HG03097 (cell line): ENCODE measurements around the gene ATP1A4.

ENCODE experiments used
- ATAC-seq: cut with Tn5 transposase; IDR thresholded peaks from one replicate; pipeline ENCODE4 v1.9.1; 2021; ENCODE audit not compliant: unreplicated experiment, low FRiP score

The ATP1A4 gene

GRCh38 chr1:160139840-160140239 lies 11.6 kb upstream of the ATP1A4 start:
- ATAC-seq = no peak

GRCh38 chr1:160143695-160144094 lies 7.7 kb upstream of the ATP1A4 start:
- no peak for ATAC-seq

GRCh38 chr1:160144921-160145320 lies 6.5 kb upstream of the ATP1A4 start:
- ATAC-seq = no peak

GRCh38 chr1:160146107-160146506 lies 5.3 kb upstream of the ATP1A4 start:
- no peak for ATAC-seq

- ATAC-seq = no peak
Observed at GRCh38 chr1:160148121-160148520, 3.3 kb upstream of the ATP1A4 start.

GRCh38 chr1:160149233-160149632 lies 2.2 kb upstream of the ATP1A4 start:
- ATAC-seq = no peak

- no peak for ATAC-seq
Observed at GRCh38 chr1:160149716-160150115, 1.7 kb upstream of the ATP1A4 start.

GRCh38 chr1:160154790-160155189 lies 3.4 kb downstream of the ATP1A4 start:
- ATAC-seq = no peak

- ATAC-seq = no peak
Observed at GRCh38 chr1:160156361-160156760, 5.0 kb downstream of the ATP1A4 start.

- ATAC-seq = no peak
Observed at GRCh38 chr1:160157174-160157573, 5.8 kb downstream of the ATP1A4 start.

GRCh38 chr1:160158031-160158430 lies 6.6 kb downstream of the ATP1A4 start:
- ATAC-seq = no peak

- ATAC-seq = no peak
Observed at GRCh38 chr1:160158534-160158933, 7.1 kb downstream of the ATP1A4 start.

GRCh38 chr1:160159846-160160245 lies 8.4 kb downstream of the ATP1A4 start:
- ATAC-seq = no peak

- no peak for ATAC-seq
Observed at GRCh38 chr1:160161965-160162705, 10.7 kb downstream of the ATP1A4 start.

GRCh38 chr1:160162931-160163330 lies 11.5 kb downstream of the ATP1A4 start:
- ATAC-seq = no peak

- ATAC-seq = no peak
Observed at GRCh38 chr1:160163615-160164014, 12.2 kb downstream of the ATP1A4 start.

- no peak for ATAC-seq
Observed at GRCh38 chr1:160164121-160164520, 12.7 kb downstream of the ATP1A4 start.

GRCh38 chr1:160166166-160166868 lies 14.9 kb downstream of the ATP1A4 start:
- ATAC-seq = no peak

GRCh38 chr1:160167056-160167455 lies 15.7 kb downstream of the ATP1A4 start:
- ATAC-seq = no peak

GRCh38 chr1:160167580-160167979 lies 16.2 kb downstream of the ATP1A4 start:
- ATAC-seq = no peak

- no peak for ATAC-seq
Observed at GRCh38 chr1:160168016-160168415, 16.6 kb downstream of the ATP1A4 start.
